ENCODE results near the gene ZEB1.

ZEB1 gene

DNA sequence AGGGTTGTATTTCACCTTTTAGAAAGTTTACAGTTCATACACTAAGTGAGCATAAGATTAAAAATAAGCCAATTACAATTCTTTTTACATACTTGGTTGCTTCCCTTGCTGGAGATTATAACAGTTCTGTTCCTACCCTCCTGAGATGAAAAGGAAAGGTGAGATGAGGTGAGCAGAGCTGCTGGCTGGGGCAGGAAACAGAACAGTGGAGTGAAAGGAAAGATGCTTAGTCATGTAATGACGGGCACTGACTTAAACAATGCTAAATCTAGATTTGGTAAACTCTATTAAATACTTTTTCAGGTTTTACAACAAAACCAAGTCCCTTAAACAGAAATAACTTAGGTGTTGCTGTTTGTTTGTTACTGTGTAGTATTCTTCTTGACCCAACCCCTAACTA lies 19.9 kb upstream of the ZEB1 start:
- TF ChIP-seq SUZ12 (IDR thresholded peaks at IDR 0.05) (no peak), HDGF (IDR thresholded peaks at IDR 0.05; ENCODE audit: borderline replicate concordance) (no peak), CTBP1 (IDR thresholded peaks at IDR 0.05; ENCODE audit: borderline replicate concordance) (no peak), L3MBTL2 (conservative IDR thresholded peaks at IDR 0.05) (no peak), LEF1 (IDR thresholded peaks at IDR 0.05; ENCODE audit: borderline replicate concordance) (no peak), FOXA1 (IDR thresholded peaks at IDR 0.05) (no peak), FOXK2 (IDR thresholded peaks at IDR 0.05) (no peak), SP1 (IDR thresholded peaks at IDR 0.05) (no peak)
- CTCF ChIA-PET, result no interaction called here
- POLR2A ChIA-PET, result interaction anchor here (1.2 kb wide), 1 partner anchor 19 kb away, joined by 3 read pairs; no protein-coding TSS in a partner anchor
- no peak for DNase-seq (ENCODE audit: extremely low spot score)

DNA sequence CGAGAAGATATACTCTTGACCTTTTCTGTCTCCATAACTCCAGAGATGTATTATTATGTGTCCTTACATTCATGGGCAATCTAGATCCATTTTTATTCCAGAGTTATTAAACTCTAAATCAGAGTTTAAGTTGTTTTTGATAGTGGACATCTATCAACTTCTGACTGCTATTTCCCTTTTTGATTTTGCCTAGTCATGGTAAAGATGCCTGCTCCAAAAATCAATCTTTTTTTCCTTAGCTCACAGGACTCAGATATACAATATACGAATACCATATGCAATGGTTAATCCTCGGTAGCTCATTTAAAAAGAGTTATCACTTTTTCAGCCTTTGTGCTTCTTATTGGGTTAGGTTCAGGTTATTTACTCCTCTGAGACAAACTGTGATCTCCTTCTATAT lies 15.8 kb upstream of the ZEB1 start:
- DNase-seq (ENCODE audit: extremely low spot score), result no peak
- TF ChIP-seq NFRKB (IDR thresholded peaks at IDR 0.05), result no peak
- TF ChIP-seq SUZ12 (IDR thresholded peaks at IDR 0.05), result no peak
- no peak for TF ChIP-seq HDGF (IDR thresholded peaks at IDR 0.05; ENCODE audit: borderline replicate concordance)
- no peak for TF ChIP-seq ELF4 (IDR thresholded peaks at IDR 0.05)
- no peak for TF ChIP-seq LEF1 (IDR thresholded peaks at IDR 0.05; ENCODE audit: borderline replicate concordance)
- no peak for TF ChIP-seq FOXA1 (IDR thresholded peaks at IDR 0.05)
- TF ChIP-seq ARNT (IDR thresholded peaks at IDR 0.05), result no peak
- no peak for TF ChIP-seq FOXK2 (IDR thresholded peaks at IDR 0.05)
- TF ChIP-seq, protein P1, sequence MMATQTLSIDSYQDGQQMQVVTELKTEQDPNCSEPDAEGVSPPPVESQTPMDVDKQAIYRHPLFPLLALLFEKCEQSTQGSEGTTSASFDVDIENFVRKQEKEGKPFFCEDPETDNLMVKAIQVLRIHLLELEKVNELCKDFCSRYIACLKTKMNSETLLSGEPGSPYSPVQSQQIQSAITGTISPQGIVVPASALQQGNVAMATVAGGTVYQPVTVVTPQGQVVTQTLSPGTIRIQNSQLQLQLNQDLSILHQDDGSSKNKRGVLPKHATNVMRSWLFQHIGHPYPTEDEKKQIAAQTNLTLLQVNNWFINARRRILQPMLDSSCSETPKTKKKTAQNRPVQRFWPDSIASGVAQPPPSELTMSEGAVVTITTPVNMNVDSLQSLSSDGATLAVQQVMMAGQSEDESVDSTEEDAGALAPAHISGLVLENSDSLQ (IDR thresholded peaks at IDR 0.05), result no peak
- no peak for TF ChIP-seq SP1 (IDR thresholded peaks at IDR 0.05)
- no peak for TF ChIP-seq TARDBP (IDR thresholded peaks at IDR 0.05)
- TF ChIP-seq CTBP1 (IDR thresholded peaks at IDR 0.05; ENCODE audit: borderline replicate concordance), result no peak
- TF ChIP-seq ZNF384 (IDR thresholded peaks at IDR 0.05), result no peak
- no peak for TF ChIP-seq FOXM1 (IDR thresholded peaks at IDR 0.05; ENCODE audit: borderline replicate concordance)
- TF ChIP-seq L3MBTL2 (conservative IDR thresholded peaks at IDR 0.05), result no peak
- TF ChIP-seq BHLHE40 (IDR thresholded peaks at IDR 0.05; ENCODE audit: borderline replicate concordance), result no peak
- ChIA-PET POLR2A (no interaction called here), CTCF (no interaction called here)

DNA sequence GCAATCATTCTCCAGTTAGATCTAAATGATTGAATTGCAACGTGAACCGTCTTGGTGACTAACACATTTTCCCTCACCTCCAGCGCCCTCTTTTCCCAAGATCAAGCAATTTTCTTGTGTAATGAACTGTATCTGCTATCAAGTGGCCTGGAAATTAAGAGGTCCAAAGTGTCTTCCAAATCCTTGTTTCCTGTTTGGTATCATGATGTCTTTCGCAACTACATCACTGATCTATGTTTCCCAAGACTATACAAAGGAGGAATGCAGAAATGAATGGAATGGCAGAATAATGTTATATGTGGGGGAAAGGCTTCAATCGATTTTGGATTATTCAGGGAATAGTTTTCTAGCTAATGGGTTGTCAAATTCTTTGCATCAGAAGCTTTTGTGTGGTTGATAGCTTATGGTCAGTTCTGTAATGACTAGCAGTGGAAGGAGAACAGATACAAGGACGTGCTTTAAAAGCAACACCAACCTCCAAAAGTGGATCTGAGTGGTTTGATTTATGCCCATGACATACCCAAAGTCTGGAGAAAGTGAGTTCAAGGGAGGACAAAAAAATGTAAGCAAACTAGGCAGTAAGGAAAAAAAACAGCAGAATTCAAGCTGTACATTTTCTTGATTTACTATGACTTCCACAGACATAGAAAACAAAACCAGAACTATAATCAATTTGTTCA lies 14.6 kb upstream of the ZEB1 start:
- TF ChIP-seq SP1 (IDR thresholded peaks at IDR 0.05) (no peak), FOXM1 (IDR thresholded peaks at IDR 0.05; ENCODE audit: borderline replicate concordance) (no peak), CTBP1 (IDR thresholded peaks at IDR 0.05; ENCODE audit: borderline replicate concordance) (no peak), BHLHE40 (IDR thresholded peaks at IDR 0.05; ENCODE audit: borderline replicate concordance) (no peak), SUZ12 (IDR thresholded peaks at IDR 0.05) (no peak), FOXK2 (IDR thresholded peaks at IDR 0.05) (no peak), LEF1 (IDR thresholded peaks at IDR 0.05; ENCODE audit: borderline replicate concordance) (no peak), L3MBTL2 (conservative IDR thresholded peaks at IDR 0.05) (no peak), ARNT (IDR thresholded peaks at IDR 0.05) (no peak), TARDBP (IDR thresholded peaks at IDR 0.05) (no peak), FOXA1 (IDR thresholded peaks at IDR 0.05) (no peak), HDGF (IDR thresholded peaks at IDR 0.05; ENCODE audit: borderline replicate concordance) (no peak), ELF4 (IDR thresholded peaks at IDR 0.05) (no peak)
- TF ChIP-seq, protein P1 (IDR thresholded peaks at IDR 0.05), result no peak
- no peak for DNase-seq (ENCODE audit: extremely low spot score)
- POLR2A ChIA-PET, result no interaction called here
- CTCF ChIA-PET, result no interaction called here

DNA sequence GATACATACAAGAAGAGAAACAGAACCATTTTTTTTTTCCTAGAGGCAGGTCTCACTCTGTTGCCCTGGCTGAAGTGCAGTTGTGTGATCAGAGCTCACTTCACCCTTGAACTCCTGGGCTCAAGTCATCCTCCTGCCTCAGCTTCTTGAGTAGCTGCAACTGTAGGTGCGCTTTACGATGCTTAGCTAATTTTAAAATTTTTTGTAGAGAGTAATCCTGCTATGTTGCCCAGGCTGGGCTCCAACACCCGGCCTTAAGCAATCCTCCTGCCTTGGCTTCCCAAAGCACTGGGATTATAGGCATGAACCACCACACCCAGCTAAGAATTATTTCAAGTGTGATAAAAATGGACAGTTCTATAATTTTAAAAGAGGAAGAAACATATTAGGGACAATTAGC lies 5.6 kb upstream of the ZEB1 start:
- no peak for TF ChIP-seq L3MBTL2 (conservative IDR thresholded peaks at IDR 0.05)
- TF ChIP-seq SP1 (IDR thresholded peaks at IDR 0.05), result no peak
- TF ChIP-seq SUZ12 (IDR thresholded peaks at IDR 0.05), result no peak
- DNase-seq (ENCODE audit: extremely low spot score), result no peak
- ChIA-PET CTCF (no interaction called here), POLR2A (no interaction called here)

DNA sequence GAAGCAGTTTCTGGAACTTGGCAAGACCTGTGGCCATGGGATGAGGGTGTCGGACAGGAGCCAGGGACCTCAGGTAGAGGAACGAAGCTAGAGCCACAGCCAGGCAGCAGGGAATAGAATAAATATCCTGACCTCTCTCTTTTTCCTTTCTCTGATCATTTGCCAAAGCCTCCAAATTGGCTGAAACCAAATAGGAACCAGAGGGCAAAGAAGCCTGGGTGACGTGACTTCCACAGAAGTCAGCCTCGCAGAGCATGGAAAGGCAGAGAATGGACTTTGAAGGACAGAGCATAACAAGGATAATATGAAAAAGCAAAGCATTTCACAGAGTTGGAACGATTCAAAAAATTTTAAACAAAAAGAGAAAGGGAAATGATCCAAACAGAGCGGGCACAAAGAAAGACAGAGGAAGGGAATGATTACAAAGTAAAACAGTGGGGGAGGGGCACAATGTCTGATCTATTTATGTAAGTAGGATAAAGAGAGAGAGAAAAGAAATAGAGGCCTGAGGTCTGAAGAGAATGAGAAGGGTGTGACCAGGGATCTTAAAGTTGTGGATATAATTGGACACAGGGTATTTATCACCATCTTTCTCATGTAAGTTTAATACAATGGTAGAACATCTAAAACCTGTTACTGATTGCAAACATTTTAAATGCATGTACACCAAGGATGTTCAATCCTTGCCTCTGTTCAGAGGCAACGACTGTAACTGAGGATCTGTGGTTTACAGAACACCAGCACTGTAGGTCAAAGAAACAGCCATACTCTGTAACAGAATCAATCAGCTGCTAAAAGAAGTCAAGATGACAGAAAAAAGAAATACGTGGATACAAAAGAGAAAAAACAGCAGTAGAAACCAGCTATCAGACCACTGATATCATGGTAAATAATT lies 4.5 kb upstream of the ZEB1 start:
- no peak for TF ChIP-seq SP1 (IDR thresholded peaks at IDR 0.05)
- no peak for TF ChIP-seq FOXK2 (IDR thresholded peaks at IDR 0.05)
- TF ChIP-seq ELF4 (IDR thresholded peaks at IDR 0.05), result no peak
- TF ChIP-seq FOXM1 (IDR thresholded peaks at IDR 0.05; ENCODE audit: borderline replicate concordance), result no peak
- TF ChIP-seq L3MBTL2 (conservative IDR thresholded peaks at IDR 0.05), result no peak
- no peak for TF ChIP-seq ZNF384 (IDR thresholded peaks at IDR 0.05)
- TF ChIP-seq, protein P1 (IDR thresholded peaks at IDR 0.05), result no peak
- no peak for TF ChIP-seq CTBP1 (IDR thresholded peaks at IDR 0.05; ENCODE audit: borderline replicate concordance)
- ChIA-PET POLR2A (no interaction called here), CTCF (no interaction called here)
- no peak for DNase-seq (ENCODE audit: extremely low spot score)

DNA sequence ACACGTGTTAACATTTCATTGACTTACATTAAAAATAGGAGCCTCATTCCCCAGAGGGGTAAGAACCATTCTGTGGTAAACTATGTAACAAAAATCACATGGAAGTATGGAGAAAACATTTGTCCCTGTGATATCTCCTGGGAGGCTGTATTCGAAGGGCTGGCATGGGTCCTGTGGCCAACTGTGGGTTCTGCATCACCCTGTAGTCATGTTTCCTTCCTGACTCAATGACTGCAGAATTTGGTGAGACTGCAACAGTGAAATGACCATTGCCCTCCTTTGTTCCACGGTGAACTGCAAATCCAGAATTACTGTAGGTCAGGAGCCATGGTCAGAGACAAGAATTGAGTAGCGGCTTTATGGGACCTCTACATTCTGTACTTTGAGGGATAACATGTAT lies 3.6 kb upstream of the ZEB1 start:
- ChIA-PET CTCF (no interaction called here), POLR2A (no interaction called here)
- DNase-seq (ENCODE audit: extremely low spot score), result no peak
- TF ChIP-seq FOXA1 (IDR thresholded peaks at IDR 0.05), result no peak
- TF ChIP-seq FOXK2 (IDR thresholded peaks at IDR 0.05), result no peak
- TF ChIP-seq ARNT (IDR thresholded peaks at IDR 0.05), result no peak
- TF ChIP-seq SUZ12 (IDR thresholded peaks at IDR 0.05), result no peak
- TF ChIP-seq NFRKB (IDR thresholded peaks at IDR 0.05), result no peak
- TF ChIP-seq SP1 (IDR thresholded peaks at IDR 0.05), result no peak
- TF ChIP-seq CTBP1 (IDR thresholded peaks at IDR 0.05; ENCODE audit: borderline replicate concordance), result no peak
- TF ChIP-seq ELF4 (IDR thresholded peaks at IDR 0.05), result no peak
- TF ChIP-seq, protein P1 (IDR thresholded peaks at IDR 0.05), result no peak
- TF ChIP-seq HDGF (IDR thresholded peaks at IDR 0.05; ENCODE audit: borderline replicate concordance), result no peak

All from HEK293T (cell line).